Endothelial cell (in vitro differentiated cells): ENCODE data around the gene FZD1. TPM values are rescaled to one million over a fixed set of nuclear protein-coding genes. Genes with fewer than 3 reads are reported as not detected.

Experiments
- DNase-seq: peaks from one replicate; pipeline ENCODE4 v3.0.0; 2021; ENCODE audit warnings: low spot score
- H3K27ac Mint-ChIP-seq: one replicate; pipeline ENCODE4 v1.8.0; 2021; ENCODE audit warnings: mixed read lengths, inconsistent platforms; ENCODE audit not compliant: unreplicated experiment
- H3K27me3 Mint-ChIP-seq: one replicate; pipeline ENCODE4 v1.8.0; 2021; ENCODE audit warnings: mild to moderate bottlenecking, moderate library complexity, mixed read lengths, inconsistent platforms; ENCODE audit not compliant: unreplicated experiment
- H3K36me3 Mint-ChIP-seq: one replicate; pipeline ENCODE4 v1.8.0; 2021; ENCODE audit warnings: mild to moderate bottlenecking, low read depth, mixed read lengths, inconsistent platforms; ENCODE audit not compliant: unreplicated experiment
- H3K4me1 Mint-ChIP-seq: one replicate; pipeline ENCODE4 v1.8.0; 2021; ENCODE audit warnings: mild to moderate bottlenecking, mixed read lengths, inconsistent platforms; ENCODE audit not compliant: unreplicated experiment
- H3K4me3 Mint-ChIP-seq: one replicate; pipeline ENCODE4 v1.8.0; 2021; ENCODE audit warnings: mild to moderate bottlenecking, mixed read lengths, inconsistent platforms; ENCODE audit not compliant: unreplicated experiment
- H3K9me3 Mint-ChIP-seq: one replicate; pipeline ENCODE4 v1.8.0; 2021; ENCODE audit warnings: mixed read lengths, inconsistent platforms; ENCODE audit not compliant: unreplicated experiment
- total RNA-seq: library from RNA; stranded (reverse); fragmentation: NEBNext Ultra II Directional; extraction: Animal tissue kit (Norgen Biotek cat#: 25700); gene quantifications from one replicate; pipeline ENCODE4 v1.2.1, GENCODE V29; 2021; ENCODE audit not compliant: unreplicated experiment
- TF ChIP-seq, protein P1 (sequence below): fragments of 200-600 bp; sonication (generic); IDR thresholded peaks from one replicate; pipeline ENCODE4 v1.5.0; 2021; ENCODE audit warnings: antibody characterized with exemption; ENCODE audit not compliant: unreplicated experiment

Gene FZD1
- total RNA-seq, 1 donor from 2014 or later: 38.7 TPM

- Mint-ChIP-seq H3K4me1 (peaks cover 24% of the 10 kb centered on the region), H3K27me3 (no peaks in the 10 kb centered on the region), H3K9me3 (no peaks in the 10 kb centered on the region), H3K4me3 (no peak overlapping the region), H3K27ac (no peak overlapping the region), H3K36me3 (no peaks in the 10 kb centered on the region)
- TF ChIP-seq, protein P1, sequence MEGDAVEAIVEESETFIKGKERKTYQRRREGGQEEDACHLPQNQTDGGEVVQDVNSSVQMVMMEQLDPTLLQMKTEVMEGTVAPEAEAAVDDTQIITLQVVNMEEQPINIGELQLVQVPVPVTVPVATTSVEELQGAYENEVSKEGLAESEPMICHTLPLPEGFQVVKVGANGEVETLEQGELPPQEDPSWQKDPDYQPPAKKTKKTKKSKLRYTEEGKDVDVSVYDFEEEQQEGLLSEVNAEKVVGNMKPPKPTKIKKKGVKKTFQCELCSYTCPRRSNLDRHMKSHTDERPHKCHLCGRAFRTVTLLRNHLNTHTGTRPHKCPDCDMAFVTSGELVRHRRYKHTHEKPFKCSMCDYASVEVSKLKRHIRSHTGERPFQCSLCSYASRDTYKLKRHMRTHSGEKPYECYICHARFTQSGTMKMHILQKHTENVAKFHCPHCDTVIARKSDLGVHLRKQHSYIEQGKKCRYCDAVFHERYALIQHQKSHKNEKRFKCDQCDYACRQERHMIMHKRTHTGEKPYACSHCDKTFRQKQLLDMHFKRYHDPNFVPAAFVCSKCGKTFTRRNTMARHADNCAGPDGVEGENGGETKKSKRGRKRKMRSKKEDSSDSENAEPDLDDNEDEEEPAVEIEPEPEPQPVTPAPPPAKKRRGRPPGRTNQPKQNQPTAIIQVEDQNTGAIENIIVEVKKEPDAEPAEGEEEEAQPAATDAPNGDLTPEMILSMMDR: no peak
- DNase-seq: no peak
Observed at GRCh38 chr7:91239772-91240171, 24.5 kb upstream of the FZD1 start.

GRCh38 chr7:91240376-91240941, 23.8 kb upstream of the FZD1 start:
- Mint-ChIP-seq H3K9me3 (no peaks in the 10 kb centered on the region), H3K27me3 (no peaks in the 10 kb centered on the region), H3K4me1 (peaks cover 24% of the 10 kb centered on the region), H3K4me3 (no peak overlapping the region), H3K27ac (no peak overlapping the region), H3K36me3 (no peaks in the 10 kb centered on the region)
- TF ChIP-seq, protein P1: no peak
- DNase-seq: no peak

DNA sequence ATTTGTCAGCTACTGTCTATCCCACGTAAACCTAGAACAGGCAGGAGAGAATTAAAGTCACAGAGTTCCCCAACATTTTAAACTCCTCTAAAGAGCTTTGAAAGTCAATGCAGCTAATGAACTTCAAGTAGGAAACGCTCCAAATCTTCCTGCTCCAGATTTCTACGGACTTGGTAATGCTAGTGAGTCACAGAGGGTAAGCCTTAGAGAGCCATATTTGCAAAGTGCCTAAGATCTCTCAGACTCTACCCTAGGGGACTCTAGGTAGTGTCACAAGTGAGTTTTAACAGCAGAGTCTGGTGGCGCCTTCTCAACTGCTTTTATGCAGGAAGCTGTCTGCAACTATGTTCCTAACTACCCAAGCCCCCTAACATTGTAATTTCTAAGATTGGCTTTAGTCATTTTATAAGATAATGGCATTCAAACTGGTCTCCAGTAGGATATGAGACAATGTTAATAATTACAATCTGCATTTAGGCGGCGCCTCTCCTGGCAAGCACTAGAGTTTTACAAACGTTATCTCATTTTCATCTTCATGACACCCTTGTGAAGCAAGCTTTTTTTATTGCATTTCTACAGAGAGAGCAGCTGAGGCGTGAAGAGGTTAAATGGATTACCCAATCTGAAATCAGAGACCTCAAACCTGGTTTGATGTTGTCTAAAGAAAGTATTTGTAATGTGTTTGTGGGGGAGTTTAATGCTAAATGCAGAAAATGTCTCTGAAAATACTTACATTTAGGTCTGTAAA, 22.0 kb upstream of the FZD1 start:
- no peak for DNase-seq
- Mint-ChIP-seq H3K4me1 (peaks cover 24% of the 10 kb centered on the region), H3K36me3 (no peaks in the 10 kb centered on the region), H3K27me3 (no peaks in the 10 kb centered on the region), H3K9me3 (no peaks in the 10 kb centered on the region), H3K4me3 (no peak overlapping the region), H3K27ac (no peak overlapping the region)
- TF ChIP-seq, protein P1: no peak

- no peak overlapping the region for H3K4me3 Mint-ChIP-seq
Observed at GRCh38 chr7:91243591-91244301, 20.5 kb upstream of the FZD1 start.

More at GRCh38 chr7:91243591-91244301, 20.5 kb upstream of the FZD1 start:
- no peak for DNase-seq
- Mint-ChIP-seq H3K27me3 (no peaks in the 10 kb centered on the region), H3K27ac (no peak overlapping the region), H3K9me3 (no peaks in the 10 kb centered on the region), H3K36me3 (no peaks in the 10 kb centered on the region), H3K4me1 (peaks cover 24% of the 10 kb centered on the region)
- TF ChIP-seq, protein P1: no peak
